ENCODE measurements around the gene SMAP2.

SMAP2 gene

DNA sequence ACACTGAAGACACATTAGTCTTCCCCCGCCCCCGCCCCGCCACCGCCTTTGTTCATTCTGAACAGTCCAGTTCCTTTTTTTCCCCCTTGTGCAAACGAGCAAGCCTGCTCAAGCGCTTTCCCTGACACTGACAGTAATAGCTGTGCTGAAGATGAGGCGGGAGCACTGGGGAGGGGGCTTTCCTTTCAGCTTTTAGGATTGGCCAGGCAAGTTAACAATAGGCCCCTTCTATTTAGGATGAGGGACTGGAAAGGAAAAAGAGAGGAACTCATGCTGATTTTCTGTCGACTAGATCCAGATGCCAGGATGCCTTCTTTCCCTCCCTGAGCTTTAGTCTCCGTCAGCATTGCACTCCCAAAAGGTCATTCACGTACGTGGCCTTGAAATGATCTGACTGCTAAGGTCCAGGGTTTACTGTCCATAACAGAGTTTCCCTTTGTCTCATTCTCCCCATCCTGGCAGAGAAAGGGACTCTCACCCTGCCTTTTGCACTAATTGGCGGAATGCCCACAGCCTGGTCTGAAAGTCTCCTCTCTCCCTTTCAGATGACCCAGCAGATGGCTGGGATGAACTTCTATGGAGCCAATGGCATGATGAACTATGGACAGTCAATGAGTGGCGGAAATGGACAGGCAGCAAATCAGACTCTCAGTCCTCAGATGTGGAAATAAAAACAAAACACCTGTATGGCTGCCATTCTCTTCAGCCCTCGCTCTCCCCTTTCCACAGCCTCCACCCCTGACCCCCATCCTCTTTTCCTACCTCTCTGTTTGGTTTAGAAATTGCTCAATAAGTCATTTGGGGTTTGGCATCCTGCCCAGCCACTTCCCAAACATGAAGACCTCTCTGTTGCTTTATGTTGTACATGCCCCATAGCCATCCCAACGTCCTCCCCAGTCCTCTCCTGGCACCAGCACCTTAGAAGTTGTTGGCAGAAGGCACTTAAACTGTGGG, 48.2 kb downstream of the SMAP2 start:
- no peak for DNase-seq (ENCODE audit: low read depth)

- DNase-seq (ENCODE audit: low read depth), result no peak
These were observed 49.2 kb downstream of the SMAP2 start for GRCh38 chr1:40422630-40423263.

DNA sequence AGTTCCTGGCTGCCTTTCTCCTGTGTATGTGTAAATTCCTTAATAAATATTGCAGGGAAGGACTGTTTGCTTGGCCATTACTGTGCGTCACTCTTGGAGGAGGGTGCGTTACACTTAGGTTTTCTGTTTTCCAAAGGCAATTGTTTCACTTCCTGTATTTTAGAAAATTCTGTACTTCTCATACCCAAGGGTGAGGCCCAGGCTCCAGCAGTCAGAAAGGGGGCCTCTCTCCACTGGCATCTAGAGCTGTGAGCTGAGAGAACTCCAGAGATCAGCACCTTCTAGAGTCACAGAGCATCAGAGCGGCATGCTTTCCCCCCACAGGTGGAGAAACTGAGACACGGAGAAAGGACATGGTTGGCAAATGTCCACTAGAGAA, 49.7 kb downstream of the SMAP2 start:
- DNase-seq (ENCODE audit: low read depth), result no peak

DNA sequence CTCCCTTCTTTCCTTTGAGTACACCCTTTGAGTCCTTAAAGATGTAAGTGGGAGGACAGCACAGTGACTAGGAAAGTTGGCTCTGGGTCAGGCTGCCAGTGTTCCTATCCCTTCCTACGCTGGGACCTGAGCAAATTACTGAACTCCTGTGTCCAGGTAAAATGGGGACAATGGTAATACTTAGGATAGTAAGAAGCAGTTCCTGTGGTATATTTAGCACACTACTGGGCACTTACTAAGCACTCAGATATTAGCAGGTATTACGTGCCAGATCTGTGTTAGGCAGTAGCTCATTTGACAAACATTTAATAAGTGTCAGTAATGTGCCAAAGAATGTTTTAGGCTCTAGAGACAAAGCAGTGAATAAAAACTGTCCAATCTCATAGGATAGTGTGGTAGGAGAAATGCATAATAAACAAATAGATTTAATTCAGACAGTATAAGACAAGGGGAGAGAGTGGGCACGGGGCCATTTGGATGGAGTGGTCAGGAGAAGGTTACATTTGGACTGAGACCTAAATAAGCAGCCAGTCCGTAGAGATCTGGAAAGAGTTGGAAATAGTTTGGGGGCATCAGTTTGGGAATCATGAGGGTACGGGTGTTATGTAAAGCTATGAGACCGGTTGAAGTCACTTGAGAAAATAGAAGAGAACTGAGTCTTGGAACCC, 50.6 kb downstream of the SMAP2 start:
- DNase-seq (ENCODE audit: low read depth), result no peak

DNA sequence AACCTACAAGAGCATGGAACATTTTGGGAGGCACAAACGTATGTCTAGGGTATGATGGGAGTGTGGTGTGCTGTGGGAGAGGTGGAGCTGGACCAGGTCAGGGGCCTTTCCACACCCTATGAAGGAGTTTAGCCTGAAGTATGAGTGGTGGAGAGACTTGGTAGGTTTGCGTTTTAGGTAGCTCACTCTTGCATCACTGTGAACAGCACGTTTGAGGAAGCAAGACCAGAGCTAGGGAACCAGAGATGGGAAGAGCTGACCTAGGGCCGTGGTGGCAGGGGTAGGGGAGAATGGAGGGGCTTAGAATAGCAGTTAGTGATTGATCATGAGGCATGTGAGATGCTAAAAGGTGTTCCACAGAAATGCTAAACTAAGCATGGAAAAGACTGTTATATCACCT, 51.7 kb downstream of the SMAP2 start:
- no peak for DNase-seq (ENCODE audit: low read depth)

- DNase-seq (ENCODE audit: low read depth), result no peak
These were observed 57.9 kb downstream of the SMAP2 start for GRCh38 chr1:40431385-40431784.

- no peak for DNase-seq (ENCODE audit: low read depth)
These were observed 59.3 kb downstream of the SMAP2 start for GRCh38 chr1:40432644-40433390.

- no peak for DNase-seq (ENCODE audit: low read depth)
These were observed 61.9 kb downstream of the SMAP2 start for GRCh38 chr1:40435471-40435870.

DNA sequence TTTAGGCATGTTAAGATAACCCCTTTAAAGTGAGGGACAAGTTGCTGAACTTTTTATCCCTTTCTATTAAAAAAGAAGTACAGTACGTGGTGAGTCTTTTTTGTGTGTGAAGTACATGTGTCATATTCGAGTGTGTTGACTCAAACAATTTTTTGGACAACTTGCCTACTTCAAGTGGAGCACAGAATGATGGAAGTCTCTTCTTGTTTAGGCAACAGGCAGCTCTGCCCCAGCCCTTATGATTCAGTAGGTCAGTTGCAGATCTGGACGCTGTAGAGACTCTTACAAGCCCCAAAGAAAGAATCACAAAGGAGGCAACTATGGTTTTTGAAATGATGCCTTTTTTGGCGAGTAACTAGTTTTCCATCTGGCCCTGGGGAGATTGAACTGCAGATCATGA, 62.3 kb downstream of the SMAP2 start:
- no peak for DNase-seq (ENCODE audit: low read depth)

GRCh38 chr1:40438391-40439015, 65.0 kb downstream of the SMAP2 start:
- DNase-seq (ENCODE audit: low read depth), result no peak

GRCh38 chr1:40439247-40439646, 65.7 kb downstream of the SMAP2 start:
- DNase-seq (ENCODE audit: low read depth), result no peak

GRCh38 chr1:40449684-40450494, 76.4 kb downstream of the SMAP2 start, which contains the start of gene ZFP69B:
TSS of gene ZFP69B (plus strand) at chr1:40450476. CDS start at chr1:40450962, 486 bp downstream.
- peak; percentile 70 for DNase-seq (ENCODE audit: low read depth)

DNA sequence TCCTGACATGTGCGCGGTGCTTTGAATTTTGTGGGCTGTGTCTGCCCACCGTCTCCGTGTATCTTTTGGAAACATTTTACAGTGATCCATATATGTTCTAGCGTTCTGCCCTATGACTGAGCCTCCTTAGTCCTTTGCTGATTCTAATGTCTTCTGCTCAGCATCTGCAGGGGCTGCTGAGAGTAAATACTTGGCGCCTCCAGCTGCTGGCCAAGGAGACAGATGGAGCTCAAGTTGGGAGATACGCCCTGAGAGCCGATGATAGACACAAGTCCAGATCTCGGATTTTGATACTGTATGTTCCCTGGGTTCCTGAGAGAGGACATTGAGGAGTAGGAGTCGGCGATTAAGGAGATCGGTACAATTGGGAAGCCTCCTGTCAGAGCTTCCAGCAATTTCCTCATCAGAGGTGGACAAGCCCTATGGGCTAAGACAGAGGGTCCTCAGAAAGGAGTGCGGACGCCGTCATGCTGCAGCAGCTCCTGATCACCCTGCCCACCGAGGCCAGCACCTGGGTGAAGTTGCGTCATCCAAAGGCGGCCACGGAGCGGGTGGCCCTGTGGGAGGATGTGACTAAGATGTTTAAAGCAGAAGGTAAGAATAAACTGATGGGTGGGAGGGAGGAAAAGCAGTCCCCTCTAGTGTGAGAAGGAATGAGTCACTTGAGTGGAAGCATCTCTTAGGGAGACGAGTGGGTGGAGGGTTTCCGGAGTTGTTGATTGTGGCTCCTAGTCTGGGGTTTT, 77.1 kb downstream of the SMAP2 start:
- peak; percentile 53 for DNase-seq (ENCODE audit: low read depth)

GRCh38 chr1:40451238-40451585, 77.7 kb downstream of the SMAP2 start:
- DNase-seq (ENCODE audit: low read depth), result no peak

- DNase-seq (ENCODE audit: low read depth), result no peak
These were observed 81.3 kb downstream of the SMAP2 start for GRCh38 chr1:40454873-40455272.

GRCh38 chr1:40462956-40463590, 89.5 kb downstream of the SMAP2 start:
- DNase-seq (ENCODE audit: low read depth), result no peak

DNA sequence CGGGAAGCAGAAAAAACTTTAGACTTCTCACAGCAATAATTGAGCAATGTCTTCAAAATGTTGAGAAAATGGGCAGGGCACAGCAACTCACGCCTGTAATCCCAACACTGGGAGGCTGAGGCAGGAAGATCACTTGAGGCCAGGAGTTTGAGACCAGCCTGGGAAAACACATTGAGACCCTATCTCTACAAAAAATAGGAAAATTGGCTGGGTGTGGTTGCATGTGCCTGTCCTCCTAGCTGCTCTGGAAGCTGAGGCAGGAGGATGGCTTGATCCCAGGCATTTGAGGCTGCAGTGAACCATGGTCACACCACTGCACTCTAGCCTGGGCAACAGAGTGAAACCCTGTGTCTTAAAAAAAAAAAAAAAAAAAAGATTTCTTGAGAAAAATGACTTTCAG, 95.8 kb downstream of the SMAP2 start:
- no peak for DNase-seq (ENCODE audit: low read depth)

Measured in T follicular helper cell (primary cell).